Ramos (cell line): ENCODE measurements around the gene FMNL3.

Experiments
- in situ Hi-C: fragments of 300-500 bp; cut with MboI; formaldehyde crosslinking; loops from one replicate; pipeline ENCODE4 v1.14.3; 2022; ENCODE audit warnings: low sequenced_read_pairs; ENCODE audit not compliant: unreplicated experiment

The FMNL3 gene

GRCh38 chr12:49683599-49684309, 23.5 kb downstream of the FMNL3 start:
- in situ Hi-C loops, result no loop called here

GRCh38 chr12:49680075-49680474, 27.1 kb downstream of the FMNL3 start:
- in situ Hi-C loops, result no loop called here

GRCh38 chr12:49678711-49679110, 28.5 kb downstream of the FMNL3 start:
- in situ Hi-C loops, result no loop called here

GRCh38 chr12:49675137-49675536, 32.1 kb downstream of the FMNL3 start:
- in situ Hi-C loops, result no loop called here

- in situ Hi-C loops, result no loop called here
Observed at GRCh38 chr12:49674318-49674981, 32.8 kb downstream of the FMNL3 start.

- in situ Hi-C loops, result no loop called here
Observed at GRCh38 chr12:49673446-49674317, 33.5 kb downstream of the FMNL3 start.

- in situ Hi-C loops, result no loop called here
Observed at GRCh38 chr12:49672301-49673217, 34.6 kb downstream of the FMNL3 start.

- in situ Hi-C loops, result no loop called here
Observed at GRCh38 chr12:49671031-49671765, 36.0 kb downstream of the FMNL3 start.

GRCh38 chr12:49669796-49670195, 37.4 kb downstream of the FMNL3 start:
- in situ Hi-C loops, result no loop called here

DNA sequence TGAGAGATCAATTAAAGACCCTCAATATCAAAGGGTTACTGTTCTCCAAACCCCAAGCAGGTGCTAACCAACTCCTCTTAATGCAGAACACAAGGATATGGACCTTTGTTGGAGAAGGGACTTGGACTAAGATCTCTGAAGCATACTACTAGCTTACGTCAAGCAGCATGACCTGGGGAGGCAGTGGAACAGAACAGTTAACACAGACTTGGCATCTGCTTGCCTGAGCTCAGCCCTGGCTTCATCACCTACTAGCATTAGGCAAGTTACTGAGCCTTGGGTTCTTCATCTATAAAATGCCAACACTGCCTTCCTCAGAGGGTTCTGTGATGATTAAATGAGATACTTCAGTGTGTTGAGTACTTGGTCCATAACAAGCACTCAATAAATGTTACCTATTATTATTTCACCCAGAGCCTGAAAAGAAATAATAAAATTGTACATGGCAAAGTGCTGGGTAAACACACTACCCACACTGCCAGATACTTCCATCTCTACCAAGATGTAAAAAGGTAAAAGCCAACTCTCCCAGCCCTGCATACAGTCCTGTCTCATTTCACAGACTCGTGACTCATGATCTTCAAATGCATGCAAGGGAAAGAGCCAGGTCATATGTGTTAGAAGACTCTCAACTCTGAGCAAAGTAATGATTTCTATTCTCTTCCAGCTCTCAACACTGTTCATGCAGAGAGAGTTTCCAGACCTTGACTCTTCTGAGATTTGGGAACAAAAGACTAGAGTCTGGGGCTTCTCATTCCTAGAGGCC, 39.7 kb downstream of the FMNL3 start:
- in situ Hi-C loops, result no loop called here

- in situ Hi-C loops, result no loop called here
Observed at GRCh38 chr12:49666176-49666575, 41.0 kb downstream of the FMNL3 start.

DNA sequence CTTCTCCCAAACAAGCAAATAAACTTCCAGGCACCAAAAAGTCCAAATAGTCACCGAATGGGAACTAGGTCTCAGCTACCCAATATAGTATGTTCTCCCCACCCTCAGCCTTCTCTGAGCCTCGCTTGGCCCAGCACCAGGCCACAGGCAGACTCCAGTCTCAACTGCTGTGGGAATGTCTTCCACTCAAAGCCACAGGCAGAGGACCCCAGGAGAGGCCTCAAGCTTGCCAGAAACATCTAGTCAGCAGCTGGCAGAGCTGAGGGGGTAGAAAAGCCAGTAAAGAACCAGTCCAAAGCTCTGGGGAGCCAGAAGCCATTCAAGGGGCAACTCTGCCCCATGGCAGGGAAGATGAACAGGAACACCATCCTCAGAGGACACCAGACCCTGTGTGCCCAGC, 41.8 kb downstream of the FMNL3 start:
- in situ Hi-C loops, result no loop called here

DNA sequence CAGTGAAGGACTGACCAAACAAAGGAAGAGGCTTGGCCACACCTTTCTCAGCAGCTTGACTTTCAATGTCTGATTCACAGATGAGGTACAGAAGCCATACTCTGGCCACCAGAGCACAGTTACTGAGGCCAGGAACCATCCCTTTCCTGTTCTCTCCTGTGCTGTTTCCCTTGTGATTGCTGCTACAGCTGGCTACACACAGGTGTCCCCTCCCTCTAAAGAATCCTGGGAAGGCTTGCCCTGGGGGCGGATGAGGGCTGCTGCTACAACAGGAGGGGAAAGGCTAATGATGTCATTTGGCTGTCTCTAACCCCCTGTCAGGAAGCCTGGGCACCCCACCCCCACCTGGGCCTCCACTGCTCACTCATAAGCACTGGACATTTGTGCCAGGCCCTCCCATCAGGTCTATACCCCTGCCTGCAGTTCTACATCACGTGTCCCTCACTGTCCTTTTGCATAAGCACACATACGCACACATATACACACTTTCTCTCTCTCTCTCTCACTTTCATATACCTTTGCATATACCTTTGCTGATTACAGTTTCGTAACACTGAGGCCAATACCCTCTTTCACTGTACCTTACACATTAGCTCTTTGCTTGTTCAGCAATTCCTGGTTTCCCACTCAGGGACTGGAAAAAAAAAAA, 42.5 kb downstream of the FMNL3 start:
- in situ Hi-C loops, result no loop called here

- in situ Hi-C loops, result no loop called here
Observed at GRCh38 chr12:49664167-49664566, 43.0 kb downstream of the FMNL3 start.

GRCh38 chr12:49662998-49663843, 44.0 kb downstream of the FMNL3 start:
- in situ Hi-C loops, result no loop called here

DNA sequence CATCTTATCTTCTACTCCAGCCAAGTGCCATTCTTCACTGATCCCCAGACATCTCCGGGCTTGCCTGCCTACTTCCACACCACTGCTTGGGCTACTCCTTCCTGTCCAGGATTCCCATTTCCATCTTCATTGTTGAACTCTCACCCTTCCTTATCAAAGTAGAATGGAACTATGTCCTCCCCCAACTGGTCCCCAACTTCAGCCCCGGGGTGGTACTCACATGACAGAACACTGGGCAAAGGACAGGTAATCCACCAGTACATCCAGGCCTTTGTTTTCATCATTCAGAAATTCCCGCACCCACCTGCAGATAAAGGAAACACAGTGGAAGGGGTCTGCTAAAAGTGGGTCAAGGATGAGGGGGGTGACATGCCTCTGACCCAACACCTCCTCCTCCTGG, 45.5 kb downstream of the FMNL3 start:
- in situ Hi-C loops, result no loop called here

DNA sequence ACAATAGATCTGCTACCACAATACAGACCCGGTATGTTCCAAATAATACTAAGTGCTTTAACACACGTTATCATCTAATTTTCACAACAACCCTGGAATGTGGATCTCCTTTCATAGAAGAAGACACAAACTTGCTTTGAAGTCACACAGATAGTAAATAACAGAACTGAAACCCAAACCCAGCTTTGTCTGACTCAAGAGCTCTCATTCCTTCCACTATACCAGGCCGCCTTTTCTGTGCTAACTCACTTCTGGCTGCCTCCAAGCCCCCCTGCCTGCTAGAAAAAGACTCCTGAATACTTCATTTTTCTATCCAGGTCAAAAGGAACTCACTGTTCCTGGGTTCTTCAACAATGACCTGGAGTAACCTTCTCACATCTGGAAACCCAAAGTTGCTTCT, 46.0 kb downstream of the FMNL3 start:
- in situ Hi-C loops, result no loop called here
